Right ventricle myocardium inferior (tissue), 1 donor: ENCODE data around the gene OMP. TPM values are rescaled to one million over a fixed set of nuclear protein-coding genes. Genes with fewer than 3 reads are reported as not detected.
A peak's percentile ranks its signal among the peaks of the same experiment; 100 is the strongest.

ENCODE experiments used
- ATAC-seq: fragments of 200-7000 bp; cut with Tn5 transposase; one replicate; pipeline ENCODE4 v1.9.1; 2020; ENCODE audit warnings: mild to moderate bottlenecking, moderate library complexity
- DNase-seq: peaks from one replicate; pipeline ENCODE4 v3.0.0; 2021; ENCODE audit errors: missing footprints
- intact Hi-C: fragments of 100-400 bp; cut with DNase I; formaldehyde crosslinking; loops from one replicate; pipeline ENCODE4 v1.11.0; 2022
- total RNA-seq: library from RNA; stranded (reverse); fragmentation: NEBNext Ultra II Directional; extraction: Animal tissue kit (Norgen Biotek cat#: 25700); gene quantifications from one replicate; pipeline ENCODE4 v1.2.1, GENCODE V29; 2021
- donor health status: DM: no; HTN: yes; CAD: no; lungs with severe emphysema.

OMP gene
- total RNA-seq, 1 donor from 2014 or later, result not detected

- ATAC-seq, result no peak
- intact Hi-C loops, result no loop called here
- DNase-seq, result no peak
These were observed 10.9 kb downstream of the OMP start for GRCh38 chr11:77113382-77114088.

GRCh38 chr11:77114089-77114463 lies 11.4 kb downstream of the OMP start:
- no peak for ATAC-seq
- DNase-seq, result no peak
- intact Hi-C loops, result no loop called here

- ATAC-seq (no peak), DNase-seq (peak; percentile 60)
- intact Hi-C loops, result no loop called here
These were observed 12.6 kb downstream of the OMP start for GRCh38 chr11:77115181-77115611.

GRCh38 chr11:77115956-77116355 lies 13.3 kb downstream of the OMP start:
- intact Hi-C loops, result no loop called here
- ATAC-seq, result no peak
- DNase-seq, result peak; percentile 31

GRCh38 chr11:77117492-77117891 lies 14.9 kb downstream of the OMP start:
- intact Hi-C loops, result no loop called here
- no peak for DNase-seq
- ATAC-seq, result no peak

GRCh38 chr11:77118086-77118485 lies 15.4 kb downstream of the OMP start:
- ATAC-seq (no peak), DNase-seq (no peak)
- intact Hi-C loops, result no loop called here

- DNase-seq, result no peak
- intact Hi-C loops, result no loop called here
These were observed 16.3 kb downstream of the OMP start for GRCh38 chr11:77118971-77119370.

GRCh38 chr11:77119531-77119936 lies 16.9 kb downstream of the OMP start:
- intact Hi-C loops, result no loop called here
- DNase-seq (no peak), ATAC-seq (peak; percentile 27)

More at GRCh38 chr11:77118971-77119370, 16.3 kb downstream of the OMP start:
- no peak for ATAC-seq

- intact Hi-C loops, result no loop called here
- no peak for DNase-seq
- no peak for ATAC-seq
These were observed 17.9 kb downstream of the OMP start for GRCh38 chr11:77120571-77120970.

GRCh38 chr11:77121096-77121640 lies 18.5 kb downstream of the OMP start:
- intact Hi-C loops, result no loop called here
- DNase-seq (no peak), ATAC-seq (no peak)

- intact Hi-C loops, result no loop called here
- DNase-seq (no peak), ATAC-seq (no peak)
These were observed 19.4 kb downstream of the OMP start for GRCh38 chr11:77121876-77122575.

GRCh38 chr11:77122576-77123212 lies 20.1 kb downstream of the OMP start:
- no peak for DNase-seq
- no peak for ATAC-seq
- intact Hi-C loops, result no loop called here

GRCh38 chr11:77123591-77123990 lies 21.0 kb downstream of the OMP start:
- ATAC-seq (no peak), DNase-seq (no peak)
- intact Hi-C loops, result no loop called here

GRCh38 chr11:77124041-77124440 lies 21.4 kb downstream of the OMP start:
- DNase-seq (no peak), ATAC-seq (no peak)
- intact Hi-C loops, result no loop called here

- DNase-seq (no peak), ATAC-seq (no peak)
- intact Hi-C loops, result no loop called here
These were observed 21.8 kb downstream of the OMP start for GRCh38 chr11:77124488-77124887.

GRCh38 chr11:77125191-77125590 lies 22.6 kb downstream of the OMP start:
- DNase-seq (no peak), ATAC-seq (no peak)
- intact Hi-C loops, result loop anchor here (5.0 kb wide), 1 partner anchor 422 kb away; no protein-coding TSS in a partner anchor

GRCh38 chr11:77125695-77126094 lies 23.1 kb downstream of the OMP start:
- DNase-seq, result no peak
- ATAC-seq, result no peak
- intact Hi-C loops, result loop anchor here (5.0 kb wide), 1 partner anchor 422 kb away; no protein-coding TSS in a partner anchor

GRCh38 chr11:77126156-77126775 lies 23.6 kb downstream of the OMP start:
- intact Hi-C loops, result loop anchor here (5.0 kb wide), 1 partner anchor 421 kb away; no protein-coding TSS in a partner anchor
- DNase-seq (no peak), ATAC-seq (no peak)

- DNase-seq (no peak), ATAC-seq (peak; percentile 1)
- intact Hi-C loops, result loop anchor here (1.0 to 5.0 kb wide), 2 partner anchors 61 to 420 kb away; no protein-coding TSS in a partner anchor
These were observed 24.2 kb downstream of the OMP start for GRCh38 chr11:77126861-77127234.
